DOHH2 (cell line): ENCODE data around the gene SORL1.

ENCODE experiments used
- H3F3A ChIP-seq: fragments of 200-600 bp; sonication (generic), shearing (Covaris generic); 2 replicates; pipeline ENCODE4 v1.6.0; 2016; ENCODE audit warnings: antibody characterized with exemption, mild to moderate bottlenecking; ENCODE audit not compliant: control insufficient read depth, insufficient read depth
- H3K27ac ChIP-seq: fragments of 200-600 bp; sonication (generic); 2 replicates; pipeline ENCODE4 v1.5.1; 2014; ENCODE audit warnings: low read depth, mild to moderate bottlenecking, low read length, moderate library complexity
- H3K27me3 ChIP-seq: fragments of 200-600 bp; sonication (generic); 2 replicates; pipeline ENCODE4 v1.6.1; 2014; ENCODE audit warnings: mild to moderate bottlenecking, low read length, mixed read lengths; ENCODE audit not compliant: control insufficient read depth
- H3K36me3 ChIP-seq: fragments of 200-600 bp; sonication (generic); 2 replicates; pipeline ENCODE4 v1.6.1; 2014; ENCODE audit warnings: mild to moderate bottlenecking, low read length, moderate library complexity, mixed read lengths; ENCODE audit not compliant: control insufficient read depth
- H3K4me1 ChIP-seq: fragments of 200-600 bp; sonication (generic); 2 replicates; pipeline ENCODE4 v1.6.1; 2014; ENCODE audit warnings: mild to moderate bottlenecking, low read length, mixed read lengths; ENCODE audit not compliant: control insufficient read depth
- H3K4me2 ChIP-seq: fragments of 200-600 bp; sonication (generic); 2 replicates; pipeline ENCODE4 v1.6.0; 2014; ENCODE audit warnings: mild to moderate bottlenecking, low read length, moderate library complexity
- H3K4me3 ChIP-seq: fragments of 200-600 bp; sonication (generic); 2 replicates; pipeline ENCODE4 v1.5.1; 2014; ENCODE audit warnings: mild to moderate bottlenecking, low read length, mixed read lengths
- H3K79me2 ChIP-seq: fragments of 200-600 bp; sonication (generic); 2 replicates; pipeline ENCODE4 v1.6.1; 2014; ENCODE audit warnings: mild to moderate bottlenecking, low read length, mixed read lengths; ENCODE audit not compliant: control insufficient read depth
- H3K9me2 ChIP-seq: fragments of 200-600 bp; sonication (generic); replicated peaks from 2 replicates; pipeline ENCODE4 v1.6.1; 2014; ENCODE audit warnings: mild to moderate bottlenecking, low read length, mixed read lengths; ENCODE audit not compliant: control insufficient read depth
- H3K9me3 ChIP-seq: fragments of 200-600 bp; sonication (generic); 2 replicates; pipeline ENCODE4 v1.6.1; 2014; ENCODE audit warnings: antibody characterized with exemption, low read length, mixed read lengths; ENCODE audit not compliant: control insufficient read depth, insufficient read depth
- H4K20me1 ChIP-seq: fragments of 200-600 bp; sonication (generic); 2 replicates; pipeline ENCODE4 v1.6.0; 2014; ENCODE audit warnings: low read depth, mild to moderate bottlenecking, antibody characterized with exemption, low read length, moderate library complexity; ENCODE audit not compliant: control insufficient read depth, insufficient read depth
- EZH2phosphoT487 ChIP-seq: fragments of 200-600 bp; sonication (generic); IDR thresholded peaks from 2 replicates; pipeline ENCODE4 v1.6.1; 2017; ENCODE audit warnings: borderline replicate concordance, mild to moderate bottlenecking, antibody characterized with exemption, low read length, moderate library complexity, mixed read lengths
- TF ChIP-seq, protein P1 (sequence below): fragments of 200-600 bp; sonication (generic); IDR thresholded peaks from one replicate; pipeline ENCODE4 v1.5.1; 2014; ENCODE audit warnings: antibody characterized with exemption, mild to moderate bottlenecking, low read depth, low read length; ENCODE audit not compliant: poor library complexity, severe bottlenecking

Gene SORL1

DNA sequence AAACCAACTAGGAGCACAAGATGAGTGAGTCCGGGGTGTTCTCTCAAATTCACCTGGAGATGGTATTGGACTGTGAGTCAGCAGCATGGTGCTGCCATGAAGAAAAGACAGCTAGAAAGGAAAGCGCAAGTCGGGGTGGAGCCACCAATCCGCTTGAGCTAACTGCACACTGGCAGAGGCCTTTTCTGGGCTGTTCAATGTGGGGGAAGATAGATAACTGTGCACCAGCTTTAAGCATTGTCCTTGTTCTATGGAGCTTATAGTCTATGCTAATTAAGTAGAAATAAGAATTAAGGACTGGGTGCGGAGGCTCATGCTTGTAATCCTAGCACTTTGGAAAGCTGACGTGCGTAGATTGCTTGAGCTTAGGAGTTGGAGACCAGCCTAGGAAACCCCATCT is 22.6 kb downstream of the SORL1 start:
- Histone ChIP-seq H3K4me3 (no peak overlapping the region), H3K36me3 (peaks cover 95% of the 10 kb centered on the region), H3K9me2 (no peaks in the 10 kb centered on the region), H3K79me2 (peaks cover 96% of the 10 kb centered on the region), H3F3A (no peaks in the 10 kb centered on the region; the same call in 1 of the 2 replicates), H3K4me2 (no peak overlapping the region), H3K27me3 (no peaks in the 10 kb centered on the region), H3K4me1 (peaks cover 36% of the 10 kb centered on the region), H3K9me3 (no peaks in the 10 kb centered on the region), H3K27ac (no peak overlapping the region), H4K20me1 (peaks cover 6% of the 10 kb centered on the region)
- no peak for TF ChIP-seq EZH2phosphoT487
- TF ChIP-seq, protein P1, sequence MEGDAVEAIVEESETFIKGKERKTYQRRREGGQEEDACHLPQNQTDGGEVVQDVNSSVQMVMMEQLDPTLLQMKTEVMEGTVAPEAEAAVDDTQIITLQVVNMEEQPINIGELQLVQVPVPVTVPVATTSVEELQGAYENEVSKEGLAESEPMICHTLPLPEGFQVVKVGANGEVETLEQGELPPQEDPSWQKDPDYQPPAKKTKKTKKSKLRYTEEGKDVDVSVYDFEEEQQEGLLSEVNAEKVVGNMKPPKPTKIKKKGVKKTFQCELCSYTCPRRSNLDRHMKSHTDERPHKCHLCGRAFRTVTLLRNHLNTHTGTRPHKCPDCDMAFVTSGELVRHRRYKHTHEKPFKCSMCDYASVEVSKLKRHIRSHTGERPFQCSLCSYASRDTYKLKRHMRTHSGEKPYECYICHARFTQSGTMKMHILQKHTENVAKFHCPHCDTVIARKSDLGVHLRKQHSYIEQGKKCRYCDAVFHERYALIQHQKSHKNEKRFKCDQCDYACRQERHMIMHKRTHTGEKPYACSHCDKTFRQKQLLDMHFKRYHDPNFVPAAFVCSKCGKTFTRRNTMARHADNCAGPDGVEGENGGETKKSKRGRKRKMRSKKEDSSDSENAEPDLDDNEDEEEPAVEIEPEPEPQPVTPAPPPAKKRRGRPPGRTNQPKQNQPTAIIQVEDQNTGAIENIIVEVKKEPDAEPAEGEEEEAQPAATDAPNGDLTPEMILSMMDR = no peak

DNA sequence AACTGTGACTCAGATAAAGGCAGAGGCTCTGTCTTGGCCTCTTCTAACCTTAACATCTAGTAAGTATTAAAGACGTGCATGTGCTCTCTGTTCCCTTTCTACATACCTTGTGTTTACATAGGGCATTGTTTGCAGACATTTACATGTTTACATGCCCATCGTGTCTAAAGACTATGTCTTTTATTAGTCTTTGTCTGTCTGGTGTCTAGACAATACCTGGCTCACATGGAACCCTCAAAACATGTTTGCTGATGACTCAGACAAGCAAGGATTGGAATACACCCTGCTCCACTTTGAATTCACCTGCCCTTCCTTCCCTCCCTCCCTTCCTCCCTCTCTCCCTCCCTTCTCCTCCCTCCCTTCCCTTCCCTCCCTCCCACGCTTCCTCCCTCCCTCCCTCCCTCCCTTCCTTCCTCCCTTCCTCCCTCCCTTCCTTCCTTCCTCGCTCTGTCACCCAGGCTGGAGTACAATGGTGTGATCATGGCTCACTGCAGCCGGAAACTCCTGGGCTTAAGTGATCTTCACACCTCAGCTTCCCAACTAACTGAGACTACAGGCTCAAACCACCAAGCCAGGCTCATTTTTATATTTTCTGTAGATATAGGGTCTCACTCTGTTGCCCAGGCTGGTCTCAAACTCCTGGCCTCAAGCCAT is 24.4 kb downstream of the SORL1 start:
- H3K9me2 ChIP-seq = no peaks in the 10 kb centered on the region
- H3K36me3 ChIP-seq = peaks cover 83% of the 10 kb centered on the region
- no peaks in the 10 kb centered on the region; the same call in 1 of the 2 replicates for H3F3A ChIP-seq
- H3K27me3 ChIP-seq = no peaks in the 10 kb centered on the region
- peaks cover 89% of the 10 kb centered on the region for H3K79me2 ChIP-seq
- no peaks in the 10 kb centered on the region; the same call in 1 of the 2 replicates for H4K20me1 ChIP-seq
- no peak overlapping the region for H3K27ac ChIP-seq
- no peaks in the 10 kb centered on the region for H3K9me3 ChIP-seq
- H3K4me3 ChIP-seq = no peak overlapping the region
- H3K4me2 ChIP-seq = no peak overlapping the region
- H3K4me1 ChIP-seq = peaks cover 48% of the 10 kb centered on the region
- TF ChIP-seq, protein P1 = no peak
- no peak for TF ChIP-seq EZH2phosphoT487

DNA sequence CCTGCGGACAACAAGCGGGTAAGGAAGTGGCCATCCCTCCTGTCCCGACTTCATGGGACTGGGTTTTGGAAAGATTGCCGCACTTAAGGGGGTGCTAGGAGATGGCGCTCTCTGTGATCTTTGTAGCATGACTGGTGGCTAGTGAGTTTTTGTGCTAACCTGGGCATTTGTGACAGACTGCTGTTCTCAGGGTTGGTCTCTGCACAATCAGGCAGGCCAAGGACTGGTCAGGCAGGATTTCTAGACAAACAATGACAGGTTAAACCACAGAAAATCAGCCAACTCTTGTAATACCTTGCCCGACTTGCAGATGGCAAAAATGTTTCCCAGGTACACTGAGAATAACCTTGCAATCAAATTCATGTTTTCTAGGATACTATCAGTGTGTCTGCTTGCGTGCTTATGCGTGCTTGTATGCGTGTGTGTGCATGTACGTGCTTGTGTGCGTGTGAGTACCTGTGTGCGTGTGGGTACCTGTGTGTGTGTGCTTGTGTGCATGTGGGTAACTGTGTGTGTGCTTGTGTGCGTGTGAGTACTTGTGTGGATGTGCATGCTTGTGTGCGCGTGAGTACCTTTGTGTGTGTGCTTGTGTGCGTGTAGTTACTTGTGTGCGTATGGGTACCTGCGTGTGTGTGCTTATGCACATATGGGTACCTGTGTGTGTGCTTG is 26.2 kb downstream of the SORL1 start:
- H3K27me3 ChIP-seq = no peaks in the 10 kb centered on the region
- no peaks in the 10 kb centered on the region; the same call in 1 of the 2 replicates for H3F3A ChIP-seq
- no peak for TF ChIP-seq EZH2phosphoT487
- TF ChIP-seq, protein P1 = no peak
- H4K20me1 ChIP-seq = peaks cover 3% of the 10 kb centered on the region
- H3K36me3 ChIP-seq = peaks cover 81% of the 10 kb centered on the region
- no peak overlapping the region for H3K4me3 ChIP-seq
- H3K9me2 ChIP-seq = no peaks in the 10 kb centered on the region
- no peaks in the 10 kb centered on the region for H3K9me3 ChIP-seq
- no peak overlapping the region for H3K27ac ChIP-seq
- H3K4me2 ChIP-seq = no peak overlapping the region
- peaks cover 89% of the 10 kb centered on the region for H3K79me2 ChIP-seq
- peaks cover 65% of the 10 kb centered on the region for H3K4me1 ChIP-seq
